H1 (cell line): ENCODE measurements around the gene DEPDC4. TPM values are rescaled to one million over a fixed set of nuclear protein-coding genes. Genes with fewer than 3 reads are reported as not detected.

Source experiments
- CTCF ChIA-PET: fragments of 300-600 bp; sonication (Branson Sonifier 250); formaldehyde crosslinking; loops from one replicate; lab custom pipeline; 2021; ENCODE audit not compliant: partially characterized antibody; lab: Charles Lee
- POLR2A ChIA-PET: fragments of 300-600 bp; sonication (Branson Sonifier 250); formaldehyde crosslinking; loops from one replicate; lab custom pipeline; 2021; ENCODE audit warnings: inconsistent platforms; ENCODE audit not compliant: partially characterized antibody; lab: Charles Lee
- DNase-seq, 2 experiments: peaks; one replicate each; pipeline versions ENCODE4 v3.0.0 to v3.0.0-alpha.2; 2010 to 2022; ENCODE audit warnings: low spot score in 2 of 2, low read depth in 1 of 2, mixed read lengths in 1 of 2
- FAIRE-seq: peaks from 2 replicates; lab custom pipeline; 2011; peaks lifted over from hg19 to GRCh38; lab: Jason Lieb, UNC
- H2AFZ ChIP-seq: 2 replicates; pipeline ENCODE4 v1.8.1; 2012; ENCODE audit warnings: low read length, inconsistent platforms
- H2AK5ac ChIP-seq: 2 replicates; pipeline ENCODE4 v1.6.1; 2013; ENCODE audit warnings: low read depth, low read length
- H2BK120ac ChIP-seq: replicated peaks from 2 replicates; pipeline ENCODE3; 2013; ENCODE audit warnings: low read depth, low read length, inconsistent platforms
- H2BK12ac ChIP-seq: 2 replicates; pipeline ENCODE4 v1.6.1; 2013; ENCODE audit warnings: low read depth, low read length
- H2BK15ac ChIP-seq: 2 replicates; pipeline ENCODE4 v1.6.1; 2013; ENCODE audit warnings: low read length
- H2BK20ac ChIP-seq: 2 replicates; pipeline ENCODE4 v1.6.1; 2013; ENCODE audit warnings: low read length
- H2BK5ac ChIP-seq: 2 replicates; pipeline ENCODE4 v1.6.1; 2013; ENCODE audit warnings: low read depth, low read length
- H3K14ac ChIP-seq: 2 replicates; pipeline ENCODE4 v1.6.1; 2013; ENCODE audit warnings: inconsistent platforms; ENCODE audit not compliant: insufficient read length
- H3K18ac ChIP-seq: 2 replicates; pipeline ENCODE4 v1.6.1; 2013; ENCODE audit warnings: low read length; ENCODE audit errors: extremely low read depth
- H3K23ac ChIP-seq: 2 replicates; pipeline ENCODE4 v1.6.1; 2013; ENCODE audit warnings: inconsistent platforms; ENCODE audit not compliant: insufficient read length
- H3K23me2 ChIP-seq: 2 replicates; pipeline ENCODE4 v1.6.1; 2013; ENCODE audit warnings: low read depth, low read length
- H3K27ac ChIP-seq: 2 replicates; pipeline ENCODE4 v1.6.1; 2011; ENCODE audit warnings: low read depth, low read length, inconsistent platforms
- H3K27me3 ChIP-seq, 4 experiments: replicated peaks in 1 of 4; 1 replicate in 1 of 4; 2 replicates in 3 of 4; pipeline versions ENCODE4 v1.6.1 to v1.8.1; 2011 to 2013; ENCODE audit warnings: low read length in 3 of 4, mild to moderate bottlenecking in 3 of 4, inconsistent platforms in 2 of 4, mixed read lengths in 2 of 4, moderate library complexity in 1 of 4; ENCODE audit not compliant: control insufficient read depth in 3 of 4, insufficient read depth in 3 of 4; ENCODE audit errors: extremely low read depth in 1 of 4
- H3K36me3 ChIP-seq, 4 experiments: 2 replicates each; pipeline versions ENCODE4 v1.6.1 to v1.8.1; 2011 to 2013; ENCODE audit warnings: mild to moderate bottlenecking in 4 of 4, low read length in 3 of 4, moderate library complexity in 2 of 4, control low read depth in 1 of 4, inconsistent platforms in 1 of 4; ENCODE audit not compliant: insufficient read depth in 4 of 4, control insufficient read depth in 2 of 4
- H3K4ac ChIP-seq: replicated peaks from 2 replicates; pipeline ENCODE3; 2013; ENCODE audit warnings: low read length, low read depth, mixed read lengths, inconsistent platforms; ENCODE audit not compliant: insufficient read length
- H3K4me1 ChIP-seq, 4 experiments: replicated peaks in 1 of 4; 1 replicate in 1 of 4; 2 replicates in 3 of 4; pipeline versions ENCODE4 v1.6.1 to v1.8.1; 2011 to 2013; ENCODE audit warnings: low read length in 3 of 4, inconsistent platforms in 2 of 4, mixed read lengths in 1 of 4; ENCODE audit not compliant: insufficient read depth in 4 of 4, control insufficient read depth in 3 of 4
- H3K4me2 ChIP-seq, 2 experiments: 2 replicates each; pipeline versions ENCODE4 v1.6.1 to v1.8.1; 2011 to 2013; ENCODE audit warnings: low read depth in 2 of 2, low read length in 2 of 2, control low read depth in 1 of 2, inconsistent platforms in 1 of 2, mild to moderate bottlenecking in 1 of 2; ENCODE audit not compliant: insufficient read depth in 1 of 2
- H3K4me3 ChIP-seq, 4 experiments: fragments of 200-600, 300-600 bp in 1 of 4; sonication (generic), shearing (Covaris generic), sonication (Bioruptor Twin) in 1 of 4; 2 replicates each; pipeline versions ENCODE4 v1.5.1 to v1.8.1; 2011 to 2016; ENCODE audit warnings: low read length in 4 of 4, low read depth in 3 of 4, control low read depth in 2 of 4, inconsistent platforms in 2 of 4, mild to moderate bottlenecking in 2 of 4, mixed read lengths in 1 of 4, moderate library complexity in 1 of 4; ENCODE audit not compliant: insufficient read depth in 2 of 4; ENCODE audit errors: extremely low read depth in 1 of 4
- H3K56ac ChIP-seq: replicated peaks from 2 replicates; pipeline ENCODE3; 2013; ENCODE audit warnings: low read depth, mild to moderate bottlenecking, mixed read lengths, low read length, inconsistent platforms; ENCODE audit not compliant: insufficient read length
- H3K79me1 ChIP-seq: 2 replicates; pipeline ENCODE4 v1.6.1; 2013; ENCODE audit warnings: low read depth, low read length, control low read depth
- H3K79me2 ChIP-seq, 2 experiments: 2 replicates each; pipeline versions ENCODE4 v1.6.1 to v1.8.1; 2012 to 2013; ENCODE audit warnings: low read length in 2 of 2, mild to moderate bottlenecking in 2 of 2, inconsistent platforms in 1 of 2; ENCODE audit not compliant: insufficient read depth in 2 of 2, control insufficient read depth in 1 of 2
- H3K9ac ChIP-seq, 4 experiments: replicated peaks in 1 of 4; 1 replicate in 1 of 4; 2 replicates in 3 of 4; pipeline versions ENCODE4 v1.6.1 to v1.8.1; 2011 to 2013; ENCODE audit warnings: low read depth in 3 of 4, low read length in 3 of 4, control low read depth in 2 of 4, mild to moderate bottlenecking in 2 of 4, moderate library complexity in 2 of 4, inconsistent platforms in 1 of 4; ENCODE audit errors: extremely low read depth in 1 of 4
- H3K9me3 ChIP-seq, 2 experiments: 2 replicates each; pipeline versions ENCODE4 v1.6.1 to v1.8.1; 2012 to 2013; ENCODE audit warnings: mild to moderate bottlenecking in 2 of 2, moderate library complexity in 2 of 2, control low read depth in 1 of 2, inconsistent platforms in 1 of 2, low read depth in 1 of 2, low read length in 1 of 2, mixed read lengths in 1 of 2; ENCODE audit not compliant: insufficient read depth in 2 of 2
- H4K20me1 ChIP-seq, 2 experiments: replicated peaks in 1 of 2; 2 replicates each; pipeline versions ENCODE3 to v1.8.1; 2011 to 2013; ENCODE audit warnings: inconsistent platforms in 2 of 2, low read length in 2 of 2, mild to moderate bottlenecking in 1 of 2; ENCODE audit not compliant: insufficient read depth in 2 of 2, control insufficient read depth in 1 of 2
- H4K5ac ChIP-seq: 2 replicates; pipeline ENCODE4 v1.6.1; 2013; ENCODE audit warnings: low read length, low read depth, mixed read lengths, inconsistent platforms; ENCODE audit not compliant: insufficient read length
- H4K8ac ChIP-seq: 2 replicates; pipeline ENCODE4 v1.8.0; 2013; ENCODE audit warnings: mild to moderate bottlenecking, moderate library complexity, low read length, inconsistent platforms; ENCODE audit not compliant: insufficient read depth; ENCODE audit errors: extremely low read depth
- H4K91ac ChIP-seq: replicated peaks from 2 replicates; pipeline ENCODE3; 2013; ENCODE audit warnings: low read length, mixed read lengths, inconsistent platforms; ENCODE audit not compliant: insufficient read length
- BCL11A ChIP-seq, 2 experiments: IDR thresholded peaks; one replicate each; pipeline ENCODE4 v1.6.1; 2011; ENCODE audit warnings: low read depth in 2 of 2, low read length in 2 of 2, mild to moderate bottlenecking in 2 of 2
- FOSL1 ChIP-seq: IDR thresholded peaks from 2 replicates; pipeline ENCODE4 v1.6.1; 2011; ENCODE audit warnings: mild to moderate bottlenecking, low read depth, low read length, moderate library complexity; ENCODE audit not compliant: insufficient read depth
- SIRT6 ChIP-seq: IDR thresholded peaks from one replicate; pipeline ENCODE4 v1.7.1; 2012; ENCODE audit warnings: low read length, inconsistent platforms
- WGBS, 2 experiments: shearing (Covaris generic) in 1 of 2; methylation state at CpG; one replicate each; pipeline versions ENCODE4 v1.1.6 to v1.1.7; 2013 to 2015; ENCODE audit warnings: low lambda C conversion rate in 2 of 2, mixed read lengths in 2 of 2, inconsistent platforms in 1 of 2, low coverage in 1 of 2, missing lambda C conversion rate in 1 of 2; ENCODE audit not compliant: insufficient replicate concordance in 2 of 2, insufficient coverage in 1 of 2, insufficient read length in 1 of 2; ENCODE audit errors: extremely low coverage in 1 of 2, missing lambda C conversion rate in 1 of 2; 5-methylcytosine and 5-hydroxymethylcytosine counted together
- polyA plus RNA-seq, 7 experiments: library from polyadenylated mRNA; depleted of rRNA in 3 of 7; stranded (reverse) in 5 of 7; unstranded in 2 of 7; fragments of >200 nt in 5 of 7; fragments of 200-250 nt in 2 of 7; gene quantifications; 1 replicate in 5 of 7; 2 replicates in 1 of 7; 4 replicates in 1 of 7; pipeline versions ENCODE4 v1.2.1 to v1.2.3, GENCODE V29; 2011 to 2013; ENCODE audit warnings: missing spikeins in 2 of 7, mixed read lengths in 2 of 7
- small RNA-seq: library from polyadenylated mRNA; stranded (forward); fragments of <200 nt; extraction: miRNeasy Mini kit (QIAGEN cat#:217004); gene quantifications from one replicate; pipeline ENCODE3, GENCODE V24; 2013; ENCODE audit not compliant: insufficient read depth
- total RNA-seq: library from RNA; stranded (reverse); fragmentation: NEBNext Ultra II Directional; extraction: Animal tissue kit (Norgen Biotek cat#: 25700); gene quantifications from 2 replicates; pipeline ENCODE4 v1.2.1, GENCODE V29; 2021

The DEPDC4 gene
- total and polyA plus RNA-seq, 2 of the 8 experiments (the other 6 are each of a cell fraction or from before 2014, with no cell fraction given) = 0.80 to 3.8 TPM

GRCh38 chr12:100193085-100193484 lies 73.8 kb downstream of the DEPDC4 start:
- no peak overlapping the region for H2BK12ac ChIP-seq
- H3K4me1 ChIP-seq = no peaks in the 10 kb centered on the region
- TF ChIP-seq SIRT6 (no peak), FOSL1 (no peak), BCL11A (IDR thresholded peaks at IDR 0.05; ENCODE audit: low read depth in 2 of 2, low read length in 2 of 2) (no peak)
- no peak overlapping the region for H3K27ac ChIP-seq
- H3K36me3 ChIP-seq = peaks cover 0 to 16% (median 4%) of the 10 kb centered on the region in 4 experiments; a peak in 3 of 8 replicates
- H3K23ac ChIP-seq = no peak overlapping the region
- H3K4me2 ChIP-seq = no peak overlapping the region
- ChIA-PET CTCF (interaction anchor here (5.3 kb wide), 1 partner anchor 38 kb away, joined by 29 read pairs; no protein-coding TSS in a partner anchor), POLR2A (interaction anchor here (1.0 to 1.5 kb wide), 3 partner anchors 9 to 36 kb away, joined by 3 to 5 read pairs (median 3); no protein-coding TSS in a partner anchor)
- peaks cover 0 to 5% of the 10 kb centered on the region in 2 experiments; a peak in 3 of 4 replicates for H3K79me2 ChIP-seq
- H2BK120ac ChIP-seq = no peak overlapping the region
- 90% methylated on average over 1 of the region's 1 CpG; no CpG with 5 or more reads in 1 of the 2 experiments for WGBS, 2 experiments
- no peak overlapping the region for H4K91ac ChIP-seq
- no peak overlapping the region for H4K8ac ChIP-seq
- H3K23me2 ChIP-seq = no peaks in the 10 kb centered on the region
- H4K20me1 ChIP-seq = no peaks in the 10 kb centered on the region
- no peak overlapping the region for H2AFZ ChIP-seq
- H3K18ac ChIP-seq = no peak overlapping the region
- no peak overlapping the region for H3K4ac ChIP-seq
- no peak overlapping the region for H2BK5ac ChIP-seq
- no peaks in the 10 kb centered on the region; the same call in 1 of the 2 replicates for H3K79me1 ChIP-seq
- no peak overlapping the region for H2BK15ac ChIP-seq
- no peak overlapping the region for H2BK20ac ChIP-seq
- H3K9me3 ChIP-seq = no peaks in the 10 kb centered on the region
- DNase-seq (no peak), FAIRE-seq (no peak)
- no peak overlapping the region for H3K9ac ChIP-seq
- no peak overlapping the region for H3K56ac ChIP-seq
- no peaks in the 10 kb centered on the region for H3K27me3 ChIP-seq
- H4K5ac ChIP-seq = no peak overlapping the region
- no peak overlapping the region for H3K4me3 ChIP-seq
- H2AK5ac ChIP-seq = no peak overlapping the region
- H3K14ac ChIP-seq = no peak overlapping the region

Small RNA genes within 50 kb of the gene (small RNA-seq; reads per million reads assigned to genes)
- not detected for gene RF00019

Other genes starting within 250 kb of the DEPDC4 start
- gene BLTP3B, start 124.2 kb downstream of the DEPDC4 start, total RNA-seq = 24.4 and 28.6 TPM in 2 replicates
- 5.7 and 7.0 TPM in 2 replicates for gene BLTP3B, start 124.2 kb downstream of the DEPDC4 start, polyA plus RNA-seq (2011; rRNA removed)
- 36.8 and 38.1 TPM in 2 replicates for gene ACTR6, start 66.3 kb downstream of the DEPDC4 start, total RNA-seq
- gene ACTR6, start 66.3 kb downstream of the DEPDC4 start, polyA plus RNA-seq (2011; rRNA removed) = 4.8 and 10.2 TPM in 2 replicates
- 45.0 and 48.7 TPM in 2 replicates for gene SCYL2, start 98 bp upstream of the DEPDC4 start, total RNA-seq
- gene SCYL2, start 98 bp upstream of the DEPDC4 start, polyA plus RNA-seq (2011; rRNA removed) = 5.7 and 8.9 TPM in 2 replicates
- gene SLC17A8, start 90.0 kb upstream of the DEPDC4 start, total RNA-seq = 0.11 and 0.30 TPM in 2 replicates
- 0.05 and 0.14 TPM in 2 replicates for gene SLC17A8, start 90.0 kb upstream of the DEPDC4 start, polyA plus RNA-seq (2011; rRNA removed)
- gene NR1H4, start 206.8 kb upstream of the DEPDC4 start, total RNA-seq = not detected in 2 replicates
- not detected in 2 replicates for gene NR1H4, start 206.8 kb upstream of the DEPDC4 start, polyA plus RNA-seq (2011; rRNA removed)